GM10266 (cell line): Measurements from ENCODE around the gene ZNF618.

Experiments
- DNase-seq: peaks from one replicate; pipeline ENCODE4 v3.0.0; 2012; ENCODE audit errors: extremely low spot score
- CTCF ChIP-seq: IDR thresholded peaks from 2 replicates; pipeline ENCODE4 v1.5.1; 2012; ENCODE audit warnings: mild to moderate bottlenecking, low read depth; ENCODE audit not compliant: control insufficient read depth, insufficient read depth; ENCODE audit errors: missing control alignments

Gene ZNF618

GRCh38 chr9:114055894-114056293, 179.8 kb downstream of the ZNF618 start:
- no peak for TF ChIP-seq CTCF
- DNase-seq: no peak

GRCh38 chr9:114056527-114056926, 180.4 kb downstream of the ZNF618 start:
- TF ChIP-seq CTCF: no peak
- no peak for DNase-seq

- no peak for TF ChIP-seq CTCF
- no peak for DNase-seq
These were observed 181.2 kb downstream of the ZNF618 start for GRCh38 chr9:114057161-114057885.

GRCh38 chr9:114058688-114059046, 182.6 kb downstream of the ZNF618 start:
- no peak for DNase-seq
- no peak for TF ChIP-seq CTCF

GRCh38 chr9:114059047-114059803, 183.1 kb downstream of the ZNF618 start:
- TF ChIP-seq CTCF: no peak
- DNase-seq: no peak

GRCh38 chr9:114060070-114060469, 184.0 kb downstream of the ZNF618 start:
- TF ChIP-seq CTCF: no peak
- no peak for DNase-seq

- DNase-seq: no peak
- TF ChIP-seq CTCF: no peak
These were observed 184.6 kb downstream of the ZNF618 start for GRCh38 chr9:114060711-114061110.
